ENCODE results near the gene NTHL1.

NTHL1 gene

DNA sequence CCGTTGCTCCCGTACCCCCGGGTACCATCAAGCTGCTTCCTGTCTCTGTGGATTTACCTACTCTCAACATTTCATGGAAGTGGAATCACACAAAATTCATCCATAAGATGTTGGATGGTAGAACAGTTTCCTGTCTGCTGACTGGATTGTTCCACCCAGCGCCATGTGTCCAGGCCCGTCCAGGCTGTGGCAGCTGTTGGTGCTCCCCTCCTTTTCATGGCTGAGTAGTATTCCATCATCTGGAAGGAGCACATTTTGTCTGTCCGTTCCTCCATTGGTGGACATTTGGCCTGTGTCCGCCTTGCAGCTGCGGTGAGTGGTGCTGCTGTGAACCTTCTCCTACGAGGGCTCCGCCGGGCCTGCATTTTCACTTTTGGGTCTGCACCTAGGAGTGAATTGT is 18.5 kb upstream of the NTHL1 start:
- in situ Hi-C loops (cut with MboI; ENCODE audit: low sequenced_read_pairs): no loop called here

DNA sequence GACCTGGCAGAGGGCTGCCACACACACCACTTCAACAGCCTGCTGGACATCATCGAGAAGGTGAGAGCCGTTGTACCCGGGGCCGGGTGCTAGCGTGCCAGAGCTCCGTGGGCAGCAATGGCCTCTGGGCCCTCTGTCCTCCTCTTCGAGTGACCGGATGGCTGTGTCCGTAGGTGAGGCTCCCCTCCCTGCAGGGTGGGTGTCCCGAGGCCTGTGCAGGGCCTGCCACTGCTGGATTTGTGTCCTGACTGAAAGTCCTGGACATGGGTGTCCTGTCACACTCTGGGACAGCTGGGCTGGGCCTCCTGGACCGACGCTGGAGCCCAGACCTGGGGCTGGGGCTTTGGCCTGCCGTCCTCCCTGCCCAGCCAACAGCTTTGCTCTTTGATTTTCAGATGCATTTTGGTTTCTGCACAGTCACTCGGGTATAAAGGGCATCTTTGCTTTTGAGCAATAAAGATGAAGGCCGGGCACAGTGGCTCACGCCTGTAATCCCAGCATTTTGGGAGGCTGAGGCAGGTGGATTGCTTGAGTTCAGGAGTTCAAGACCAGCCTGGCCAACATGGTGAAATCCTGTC is 16.8 kb upstream of the NTHL1 start:
- in situ Hi-C loops (cut with MboI; ENCODE audit: low sequenced_read_pairs): no loop called here

DNA sequence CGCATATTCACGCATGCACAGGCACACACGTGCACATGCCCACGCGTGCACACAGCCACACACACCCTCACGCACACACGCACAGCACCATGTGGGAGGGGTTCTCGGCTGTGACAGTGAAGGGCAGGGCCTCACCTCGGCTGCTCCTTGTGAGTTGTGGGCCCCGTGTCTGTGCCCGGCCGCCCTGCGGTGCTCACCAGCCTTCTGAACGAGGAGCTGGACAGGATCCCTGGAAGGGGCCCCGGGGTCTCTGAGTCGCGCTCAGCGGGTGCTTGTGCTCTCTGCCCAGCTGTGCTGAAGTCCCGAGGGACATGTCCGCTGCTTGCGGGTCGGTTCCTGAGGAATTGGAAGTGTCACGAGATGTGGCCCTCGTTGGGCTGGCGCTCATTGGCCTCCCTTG is 16.2 kb upstream of the NTHL1 start:
- in situ Hi-C loops (cut with MboI; ENCODE audit: low sequenced_read_pairs): no loop called here

DNA sequence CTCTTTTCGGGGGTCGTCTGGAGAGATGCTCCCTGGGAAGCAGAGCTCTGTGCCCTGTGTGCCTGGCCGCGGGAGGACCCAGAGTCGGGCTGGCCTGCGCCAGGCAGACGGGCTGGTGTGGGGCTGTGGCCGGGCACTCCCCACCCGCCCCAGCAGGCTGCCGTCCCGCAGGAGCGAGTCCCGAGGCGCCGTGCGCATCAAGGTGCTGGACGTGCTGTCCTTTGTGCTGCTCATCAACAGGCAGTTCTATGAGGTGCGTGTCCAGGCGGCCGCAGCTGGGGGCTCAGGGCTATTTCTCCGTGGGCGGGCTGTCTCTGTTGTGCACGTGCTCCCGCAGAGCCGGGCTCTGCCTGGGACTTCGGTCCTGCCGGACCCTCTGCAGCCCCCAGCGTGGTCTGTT is 15.2 kb upstream of the NTHL1 start:
- in situ Hi-C loops (cut with MboI; ENCODE audit: low sequenced_read_pairs): no loop called here

DNA sequence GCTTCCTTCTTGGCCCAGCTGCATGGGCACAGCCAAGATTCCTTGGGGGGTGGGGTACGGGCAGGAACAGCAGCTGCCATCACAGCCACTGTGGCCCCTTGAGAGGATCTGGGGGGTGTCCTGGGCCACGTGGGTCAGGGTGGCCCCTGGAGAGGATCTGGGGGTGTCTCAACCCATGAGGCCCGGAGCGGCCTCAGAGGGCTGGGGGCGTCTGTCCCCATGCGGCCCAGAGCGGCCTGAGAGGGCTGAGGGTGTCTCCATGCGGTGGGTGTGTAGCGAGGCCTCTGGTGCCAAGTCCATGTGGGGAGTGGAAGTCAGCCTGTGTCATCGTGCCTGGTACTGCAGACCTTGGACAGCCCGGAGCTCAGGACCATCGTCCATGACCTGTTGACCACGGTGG is 13.9 kb upstream of the NTHL1 start:
- in situ Hi-C loops (cut with MboI; ENCODE audit: low sequenced_read_pairs): no loop called here

DNA sequence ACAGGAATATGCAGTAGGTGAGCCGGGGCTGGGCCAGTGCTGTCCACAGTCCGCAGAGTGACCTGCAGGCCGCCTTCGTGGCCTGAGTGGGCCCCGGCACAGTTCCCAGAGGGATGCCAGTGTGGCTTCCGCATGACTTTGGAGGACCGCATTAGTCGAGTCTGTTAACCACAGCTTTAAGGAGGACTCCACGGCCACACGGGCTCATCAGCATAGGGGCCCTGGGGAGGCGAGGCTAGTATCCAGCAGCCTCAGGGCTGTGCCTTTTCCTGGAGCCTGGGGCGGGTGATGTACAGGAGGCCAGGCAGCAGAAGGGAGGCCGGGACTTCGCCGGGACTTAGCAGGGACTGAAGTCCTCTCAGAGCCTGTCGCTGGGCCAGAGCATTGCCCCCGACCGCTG is 13.4 kb upstream of the NTHL1 start:
- in situ Hi-C loops (cut with MboI; ENCODE audit: low sequenced_read_pairs): no loop called here

DNA sequence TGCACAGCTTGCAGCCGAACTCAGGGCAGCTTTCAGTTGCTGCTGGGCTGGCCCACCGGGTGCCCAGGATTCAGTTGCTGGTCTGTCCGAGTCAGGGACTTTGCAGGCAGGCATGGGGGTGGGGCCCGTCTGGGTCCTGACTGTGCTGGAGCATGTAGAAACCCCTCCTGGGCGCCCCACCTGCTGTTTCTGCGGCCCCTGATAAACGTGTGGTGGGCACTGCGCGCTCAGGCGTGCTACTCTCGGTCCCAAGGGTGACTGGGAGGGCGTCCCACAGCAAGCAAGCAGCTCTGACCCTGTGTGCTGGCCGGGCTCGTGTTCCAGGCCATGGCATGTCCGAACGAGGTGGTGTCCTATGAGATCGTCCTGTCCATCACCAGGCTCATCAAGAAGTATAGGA is 12.7 kb upstream of the NTHL1 start:
- in situ Hi-C loops (cut with MboI; ENCODE audit: low sequenced_read_pairs): no loop called here

DNA sequence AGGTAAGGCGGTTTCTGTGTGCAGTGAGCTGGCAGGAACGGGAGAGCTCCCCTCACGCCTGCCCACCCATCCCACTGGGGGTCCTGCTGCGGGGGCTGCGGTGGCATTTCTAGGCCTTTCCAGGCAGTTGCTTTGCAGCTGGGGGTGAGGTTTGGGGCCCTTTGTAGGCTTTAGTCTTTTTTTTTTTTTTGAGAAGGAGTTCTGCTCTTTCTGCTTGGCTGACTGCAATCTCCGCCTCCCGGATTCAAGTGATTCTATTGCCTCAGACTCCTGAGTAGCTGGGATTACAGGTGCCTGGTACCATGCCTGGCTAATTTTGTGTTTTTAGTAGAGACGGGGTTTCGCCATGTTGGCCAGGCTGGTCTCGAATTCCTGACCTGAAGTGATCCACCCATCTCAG is 11.2 kb upstream of the NTHL1 start:
- in situ Hi-C loops (cut with MboI; ENCODE audit: low sequenced_read_pairs): no loop called here

DNA sequence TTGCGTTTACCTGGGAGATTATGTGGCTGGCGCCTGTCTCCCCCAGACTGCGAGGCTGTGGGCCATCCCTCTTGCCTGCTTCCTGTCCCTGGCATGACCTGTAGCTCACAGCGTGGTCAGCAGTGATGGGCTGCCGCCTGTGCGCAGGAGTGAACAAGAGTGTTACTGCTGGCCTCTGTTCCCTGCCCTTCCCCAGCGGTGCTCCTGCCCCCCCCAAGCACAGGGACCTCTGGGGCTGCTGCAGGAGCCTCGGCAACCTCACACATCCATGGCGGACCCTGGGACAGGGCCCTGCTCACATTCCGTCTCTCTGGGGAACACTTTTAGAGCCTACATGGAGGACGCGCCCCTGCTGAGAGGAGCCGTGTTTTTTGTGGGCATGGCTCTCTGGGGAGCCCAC is 10.8 kb upstream of the NTHL1 start:
- in situ Hi-C loops (cut with MboI; ENCODE audit: low sequenced_read_pairs): no loop called here

DNA sequence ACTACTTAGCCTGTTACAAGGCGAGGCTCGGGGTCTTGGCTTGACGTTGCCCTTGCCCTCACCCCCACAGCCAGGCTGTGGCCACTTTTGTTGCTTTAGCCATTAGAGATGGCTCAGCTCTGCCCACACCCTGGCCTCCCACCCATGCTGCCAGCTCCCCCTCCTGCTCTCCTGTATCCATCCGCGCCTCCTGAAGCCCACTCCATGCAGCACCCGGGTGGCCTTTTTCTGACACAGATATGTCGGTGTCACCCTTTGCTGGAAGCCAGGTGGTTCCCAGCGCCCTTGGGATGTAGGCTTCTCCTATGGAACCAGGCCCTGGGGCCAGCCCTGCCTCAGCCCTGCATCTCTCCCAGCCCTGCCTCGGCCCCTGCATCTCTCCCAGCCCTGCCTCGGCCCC is 9.8 kb upstream of the NTHL1 start:
- in situ Hi-C loops (cut with MboI; ENCODE audit: low sequenced_read_pairs): no loop called here

DNA sequence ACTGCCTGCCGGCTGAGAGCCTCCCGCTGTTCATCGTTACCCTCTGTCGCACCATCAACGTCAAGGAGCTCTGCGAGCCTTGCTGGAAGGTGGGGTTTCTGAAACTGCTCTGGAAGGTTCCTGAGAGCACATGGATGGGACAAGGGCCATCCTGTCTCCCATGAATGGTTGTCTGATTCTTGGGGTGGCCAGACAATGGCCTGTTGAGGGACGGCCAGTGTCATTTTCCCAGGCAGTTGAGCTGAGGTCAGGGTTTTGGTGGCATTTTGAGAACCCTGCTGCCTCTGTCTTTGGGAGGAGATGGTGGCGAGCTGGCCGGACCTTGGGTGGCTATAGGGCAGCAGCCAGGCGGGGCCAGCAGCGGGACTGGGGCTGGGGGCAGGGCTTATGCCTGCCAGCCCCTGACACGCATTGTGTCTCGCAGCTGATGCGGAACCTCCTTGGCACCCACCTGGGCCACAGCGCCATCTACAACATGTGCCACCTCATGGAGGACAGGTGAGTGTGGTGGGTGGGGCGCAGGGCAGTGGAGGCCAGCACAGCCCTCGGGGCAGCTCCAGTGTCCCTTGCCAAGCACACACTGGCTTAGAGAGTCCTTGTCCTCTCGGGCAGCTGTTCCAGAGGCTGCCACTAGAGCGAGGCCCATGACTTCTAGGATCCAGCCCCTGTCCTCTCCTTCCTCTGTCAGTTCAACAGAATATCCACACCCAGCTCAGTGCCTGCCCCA is 9.2 kb upstream of the NTHL1 start:
- in situ Hi-C loops (cut with MboI; ENCODE audit: low sequenced_read_pairs): no loop called here

DNA sequence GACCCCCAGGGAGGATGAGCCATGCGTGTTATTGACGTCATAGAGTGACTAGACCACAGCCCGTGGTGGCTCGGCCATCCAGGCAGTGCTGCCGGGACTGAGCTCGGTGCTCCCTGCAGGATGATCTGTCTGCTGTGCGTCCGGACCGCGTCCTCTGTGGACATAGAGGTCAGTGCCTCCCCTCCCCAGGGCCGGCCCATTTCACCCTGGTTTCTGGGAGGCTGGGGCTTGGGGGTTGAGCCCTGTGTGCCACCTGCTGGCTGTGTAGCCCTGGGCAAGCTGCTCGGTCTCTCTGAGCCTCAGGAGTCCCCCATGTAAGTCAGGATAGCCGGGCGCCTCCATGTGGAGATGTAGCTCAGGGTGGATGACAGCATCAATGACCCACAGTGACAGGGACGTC is 8.4 kb upstream of the NTHL1 start:
- in situ Hi-C loops (cut with MboI; ENCODE audit: low sequenced_read_pairs): no loop called here

DNA sequence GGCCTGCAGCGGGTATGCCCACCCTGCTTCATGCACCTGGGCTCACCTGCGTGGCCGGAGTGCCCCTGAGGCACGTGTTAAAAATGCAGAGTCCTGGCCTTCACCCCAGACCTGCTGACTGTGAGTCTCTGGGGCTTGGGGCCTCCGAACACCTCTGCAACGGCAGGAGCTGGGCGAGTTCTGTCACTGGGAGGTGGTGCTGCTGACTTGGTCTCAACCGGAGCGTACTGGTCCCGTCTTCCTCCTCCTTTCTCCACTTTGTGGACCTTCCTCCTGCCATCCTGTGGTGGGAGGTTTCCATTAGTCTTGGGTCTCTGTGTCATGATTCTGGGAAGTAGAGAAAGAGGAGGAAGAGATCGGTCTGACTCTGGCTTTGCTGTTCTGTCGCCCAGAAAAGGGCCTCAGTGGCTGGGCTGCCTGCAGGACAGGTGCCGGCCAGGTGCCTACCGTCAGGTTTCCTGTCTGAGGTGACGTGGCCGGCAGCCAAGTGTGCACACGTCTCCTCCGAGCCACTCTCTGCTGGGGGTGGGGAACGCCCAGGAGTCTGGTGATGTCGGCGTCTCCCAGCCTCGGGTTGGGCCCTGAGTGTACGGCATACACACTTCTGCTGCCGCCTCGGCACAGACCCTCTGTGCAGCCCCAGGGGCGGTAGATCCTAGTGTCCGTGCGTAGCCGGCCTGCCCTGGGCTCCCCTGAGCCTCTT is 7.1 kb upstream of the NTHL1 start:
- in situ Hi-C loops (cut with MboI; ENCODE audit: low sequenced_read_pairs): no loop called here

DNA sequence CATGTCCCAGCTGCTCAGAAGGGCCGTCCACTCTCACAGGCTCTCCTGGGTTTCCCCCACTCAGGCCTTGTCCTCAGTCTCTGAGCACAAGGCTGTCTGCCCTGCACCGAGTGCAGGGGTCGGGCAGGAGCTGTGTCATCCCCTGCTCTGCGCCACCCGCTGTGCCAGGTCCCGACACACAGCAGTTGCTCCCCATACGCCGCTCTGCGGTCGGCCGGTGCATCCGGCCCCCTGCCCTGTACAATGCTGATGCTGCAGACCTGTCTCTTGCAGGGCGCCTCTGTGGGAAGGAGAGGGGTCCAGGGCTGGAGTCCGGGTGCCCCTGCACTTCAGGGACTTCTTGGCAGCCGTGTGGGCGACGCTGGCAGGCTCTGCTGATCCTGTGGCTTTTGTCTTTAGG is 6.3 kb upstream of the NTHL1 start:
- in situ Hi-C loops (cut with MboI; ENCODE audit: low sequenced_read_pairs): no loop called here

DNA sequence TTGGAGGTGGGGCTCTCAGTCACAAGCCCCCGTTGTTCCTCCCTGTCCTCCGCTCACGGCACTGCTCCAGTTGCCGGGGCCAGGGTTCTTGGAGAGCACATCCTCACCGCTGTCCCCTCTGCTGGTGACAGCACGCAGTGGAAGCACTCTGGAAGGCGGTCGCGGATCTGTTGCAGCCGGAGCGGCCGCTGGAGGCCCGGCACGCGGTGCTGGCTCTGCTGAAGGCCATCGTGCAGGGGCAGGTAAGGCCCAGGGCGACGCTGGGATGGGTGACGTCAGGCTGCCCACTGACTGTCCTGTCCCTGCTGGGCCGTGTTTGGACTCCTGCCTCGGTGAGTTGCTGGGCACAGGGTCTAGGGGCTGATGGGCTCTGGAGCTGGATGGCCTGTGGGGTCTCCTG is 5.6 kb upstream of the NTHL1 start:
- in situ Hi-C loops (cut with MboI; ENCODE audit: low sequenced_read_pairs): no loop called here

DNA sequence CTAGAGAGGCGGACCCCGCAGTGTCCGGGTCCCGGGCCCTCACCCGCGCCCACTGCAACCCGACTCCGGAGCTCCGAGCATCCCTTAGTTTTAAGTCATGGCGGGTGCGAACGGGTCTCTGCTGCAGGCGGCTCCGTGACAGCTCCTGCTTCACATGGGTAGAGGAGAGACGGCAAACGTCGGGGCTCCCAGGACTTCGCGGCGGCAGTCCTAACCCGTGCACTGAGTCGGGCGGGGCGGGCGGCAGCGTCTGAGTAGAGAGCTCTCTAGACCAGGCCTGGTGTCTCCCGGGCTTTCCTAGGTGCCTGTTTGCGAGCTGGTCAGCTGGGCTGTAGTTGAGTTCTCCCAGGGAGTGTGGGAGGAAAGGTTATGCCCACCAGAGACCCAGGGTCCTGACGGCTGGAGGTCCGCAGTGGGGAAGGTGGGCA is 496 bp upstream of the NTHL1 start:
- in situ Hi-C loops (cut with MboI; ENCODE audit: low sequenced_read_pairs): no loop called here

DNA sequence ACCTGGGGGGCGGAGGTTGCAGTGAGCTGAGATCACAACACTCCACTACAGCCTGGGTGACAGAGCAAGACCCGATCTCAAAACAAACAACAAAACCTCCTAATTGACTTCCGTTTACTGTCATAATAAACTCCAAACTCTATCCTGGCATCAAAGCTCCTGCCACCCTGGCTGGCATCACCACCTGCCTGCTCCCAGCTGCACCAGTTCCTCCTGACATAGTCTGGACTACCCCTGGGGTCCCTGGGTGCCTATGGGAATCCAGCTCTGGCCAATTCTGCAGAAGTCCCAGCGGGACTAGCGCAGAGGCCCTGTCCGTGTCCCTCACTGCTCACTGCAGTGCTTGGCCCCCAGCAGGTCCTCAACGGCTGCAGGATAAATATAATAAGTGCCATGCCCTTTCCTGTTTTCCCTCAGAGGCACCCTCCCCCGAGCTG is 723 bp downstream of the NTHL1 start:
- in situ Hi-C loops (cut with MboI; ENCODE audit: low sequenced_read_pairs): no loop called here

DNA sequence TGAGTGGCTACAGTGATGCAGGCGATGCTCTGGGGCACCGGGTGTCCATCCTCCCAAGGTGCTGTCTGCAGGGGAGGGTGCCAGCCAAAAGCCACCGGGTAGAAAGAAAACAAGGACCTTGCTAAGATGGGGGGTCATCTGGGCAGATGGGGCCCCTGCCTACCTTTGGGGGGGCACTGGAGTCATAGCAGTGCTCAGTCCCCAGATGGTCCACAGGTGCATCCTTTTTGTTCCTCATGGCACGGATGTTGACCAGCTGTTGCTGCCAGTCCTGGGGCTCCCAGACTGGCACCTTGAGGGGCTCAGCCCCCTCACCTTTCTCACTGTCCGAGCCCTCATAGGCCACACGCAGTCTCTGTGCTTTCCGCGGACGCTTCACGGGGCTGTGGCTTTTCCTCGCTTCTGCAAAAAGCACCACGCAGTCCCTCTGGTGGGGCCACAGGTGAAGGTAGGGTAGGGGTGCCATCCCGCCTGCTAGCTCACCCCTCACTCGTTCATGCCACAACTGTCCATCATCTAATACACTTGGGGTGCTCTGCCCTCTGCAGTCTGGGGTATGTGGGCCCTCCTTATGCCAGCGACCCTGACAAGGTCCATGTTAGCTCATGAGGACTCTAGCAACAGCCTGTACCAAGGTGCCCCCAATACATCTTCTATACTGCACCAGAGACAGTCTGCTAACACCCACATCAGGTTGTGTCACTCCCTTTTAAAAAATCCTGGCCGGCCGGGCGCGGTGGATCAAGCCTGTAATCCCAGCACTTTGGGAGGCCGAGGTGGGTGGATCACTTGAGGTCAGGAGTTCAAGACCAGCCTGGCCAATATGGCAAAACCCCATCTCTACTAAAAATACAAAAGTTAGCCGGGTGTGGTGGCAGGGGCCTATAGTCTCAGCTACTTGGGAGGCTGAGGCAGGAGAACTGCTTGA is 1.4 kb downstream of the NTHL1 start:
- in situ Hi-C loops (cut with MboI; ENCODE audit: low sequenced_read_pairs): no loop called here

DNA sequence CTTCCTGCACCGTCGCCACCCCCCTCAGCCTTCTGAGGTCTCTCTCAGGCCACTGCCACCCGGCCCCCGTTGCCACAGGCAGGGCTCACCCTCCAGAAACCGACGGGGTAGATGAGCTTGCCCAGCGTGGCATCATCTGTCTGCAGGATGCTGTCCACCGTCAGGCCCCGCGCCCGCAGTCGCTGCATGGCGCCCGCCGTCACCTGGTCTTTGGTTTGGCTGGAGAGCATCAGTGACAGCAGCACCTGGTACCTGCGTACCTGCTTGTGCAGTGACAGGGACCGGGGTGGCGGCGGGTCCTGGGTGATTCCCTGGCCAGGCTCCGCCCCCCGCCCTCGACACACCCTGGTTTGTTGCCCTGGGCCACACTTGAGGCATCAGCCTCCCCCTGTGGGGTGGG is 3.1 kb downstream of the NTHL1 start:
- in situ Hi-C loops (cut with MboI; ENCODE audit: low sequenced_read_pairs): no loop called here

DNA sequence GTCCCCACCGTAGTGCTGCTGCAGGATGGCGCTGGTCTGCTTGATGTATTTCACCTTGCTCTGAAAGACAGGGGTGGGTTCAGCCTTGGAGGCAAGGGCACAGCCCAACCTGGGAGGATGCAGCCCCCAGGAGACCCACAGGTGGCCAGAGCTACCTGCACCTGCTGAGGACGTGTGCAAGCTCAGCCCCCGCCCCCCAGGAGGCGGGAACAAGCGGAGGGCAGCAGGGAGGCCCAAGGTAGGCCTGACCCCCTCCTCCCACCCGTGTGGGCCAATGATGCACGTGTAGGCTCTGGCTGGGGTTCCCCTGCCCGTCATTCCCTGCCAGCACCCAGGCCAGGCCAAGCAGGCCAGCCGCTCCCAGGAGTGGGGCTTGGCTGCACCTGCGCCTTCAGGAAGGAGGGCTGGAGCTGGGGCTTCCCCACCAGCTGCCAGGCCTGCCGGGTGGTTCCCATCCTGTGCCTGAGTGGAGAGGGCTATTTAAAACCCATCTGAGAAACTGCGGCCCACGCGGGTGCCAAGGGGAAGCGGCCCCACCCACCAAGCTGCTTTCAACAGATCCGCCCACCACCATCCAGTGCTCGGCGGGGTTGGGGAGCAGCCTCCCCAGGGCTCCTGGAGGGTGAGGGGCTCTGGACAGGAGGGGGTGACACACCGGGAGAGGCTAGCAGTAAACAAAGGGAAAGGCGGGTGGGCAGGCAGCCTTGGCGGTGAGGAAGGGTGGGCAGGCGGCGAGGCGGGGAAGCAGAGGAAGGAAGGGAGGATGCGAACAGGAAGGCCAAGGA is 3.8 kb downstream of the NTHL1 start:
- in situ Hi-C loops (cut with MboI; ENCODE audit: low sequenced_read_pairs): no loop called here
